Psoas muscle (tissue), 8 donors: ENCODE results near the gene HTR7. TPM values are rescaled to one million over a fixed set of nuclear protein-coding genes. Genes with fewer than 3 reads are reported as not detected.
A peak's percentile ranks its signal among the peaks of the same experiment; 100 is the strongest.

ENCODE experiments used
- ATAC-seq, 4 donors: fragments of 200-7000 bp; cut with Tn5 transposase; one replicate each; pipeline ENCODE4 v1.9.1; 2020; ENCODE audit warnings: moderate library complexity in 3 of 4, mild to moderate bottlenecking in 2 of 4
- DNase-seq, 2 donors: peaks; one replicate each; pipeline ENCODE4 v3.0.0-alpha.2; 2020
- H3K27ac ChIP-seq: fragments of 200-600 bp; one replicate; pipeline ENCODE4 v1.8.0; 2022
- H3K27me3 ChIP-seq, 3 donors: fragments of 200-600 bp in 1 of 3; one replicate each; pipeline versions ENCODE4 v1.6.1 to v1.8.0; 2013 to 2022; ENCODE audit warnings: low read length in 2 of 3, mild to moderate bottlenecking in 2 of 3, moderate library complexity in 1 of 3; ENCODE audit not compliant: insufficient read depth in 3 of 3
- H3K36me3 ChIP-seq, 2 donors: fragments of 200-600 bp in 1 of 2; one replicate each; pipeline versions ENCODE4 v1.6.1 to v1.8.0; 2013 to 2022; ENCODE audit warnings: low read depth in 1 of 2, mild to moderate bottlenecking in 1 of 2, moderate library complexity in 1 of 2; ENCODE audit not compliant: insufficient read depth in 1 of 2
- H3K4me1 ChIP-seq: fragments of 200-600 bp; one replicate; pipeline ENCODE4 v1.8.0; 2022
- H3K4me3 ChIP-seq: fragments of 200-600 bp; one replicate; pipeline ENCODE4 v1.8.0; 2022; ENCODE audit warnings: mild to moderate bottlenecking
- H3K9me3 ChIP-seq: fragments of 200-600 bp; one replicate; pipeline ENCODE4 v1.8.0; 2022
- CTCF ChIP-seq: fragments of 200-600 bp; IDR thresholded peaks from one replicate; pipeline ENCODE4 v1.8.0; 2022; ENCODE audit warnings: antibody characterized with exemption
- WGBS, 3 donors: extraction: QIAGEN DNeasy Blood & Tissue Kit; methylation state at CpG; one replicate each; pipeline versions ENCODE4 v1.1.6 to v1.1.7; 2013; 5-methylcytosine and 5-hydroxymethylcytosine counted together
- intact Hi-C, 2 donors: fragments of 100-400 bp; cut with DNase I; formaldehyde crosslinking; loops; one replicate each; pipeline versions ENCODE4 v1.11.0 to v1.14.2; 2022
- polyA plus RNA-seq, 3 donors: library from polyadenylated mRNA; stranded (reverse); fragments of 200-250 nt; gene quantifications; one replicate each; pipeline ENCODE4 v1.2.3, GENCODE V29; 2013
- total RNA-seq, 4 donors: library from RNA; stranded (reverse); fragmentation: NEBNext Ultra II Directional in 2 of 4; extraction: Animal tissue kit (Norgen Biotek cat#: 25700) in 2 of 4; gene quantifications; one replicate each; pipeline versions ENCODE4 v1.2.1 to v1.2.4, GENCODE V29; 2021 to 2023
- donor health status: healthy with polysubstance abuse.
- donor health status: DM: no; HTN: no; CAD: no; lungs with moderate emphysema.
- donor health status: Bipolar disorder and iron deficiency.
- donor health status: healthy.
- donor health status: DM: yes; HTN: yes; CAD: no.
- donor health status: DM: no; HTN: no; CAD: no.
- donor health status: DM: no; HTN: no; CAD: no.
- donor health status: DM: yes; HTN: yes; CAD: no.

The HTR7 gene
- total and polyA plus RNA-seq, 7 donors: 0.24 to 1.3 (median 0.39) TPM

GRCh38 chr10:90871766-90872647, 14.2 kb upstream of the HTR7 start, which contains the start of gene RPP30:
TSS of gene RPP30 (plus strand) at chr10:90871974. CDS start at chr10:90871987, 13 bp downstream.
- Histone ChIP-seq H3K27ac (peak within 1 kb of the TSS; percentile 77), H3K9me3 (peaks cover 5% of the 10 kb centered on the region), H3K36me3 (peaks cover 0 to 27% of the 10 kb centered on the region in 2 donors), H3K4me1 (peaks cover 14% of the 10 kb centered on the region), H3K4me3 (peak within 1 kb of the TSS; percentile 87), H3K27me3 (no peaks in the 10 kb centered on the region)
- DNase-seq: peak; percentile 86 to 90
- peak; percentile 97 to 100 (median 98) for ATAC-seq
- no peak for TF ChIP-seq CTCF
- intact Hi-C loops: loop anchor here in 1 of 2 donors (2.0 kb wide), 1 partner anchor 121 kb away; no protein-coding TSS in a partner anchor
- 0% methylated on average over 43 of the region's 43 CpGs for WGBS, 3 donors

DNA sequence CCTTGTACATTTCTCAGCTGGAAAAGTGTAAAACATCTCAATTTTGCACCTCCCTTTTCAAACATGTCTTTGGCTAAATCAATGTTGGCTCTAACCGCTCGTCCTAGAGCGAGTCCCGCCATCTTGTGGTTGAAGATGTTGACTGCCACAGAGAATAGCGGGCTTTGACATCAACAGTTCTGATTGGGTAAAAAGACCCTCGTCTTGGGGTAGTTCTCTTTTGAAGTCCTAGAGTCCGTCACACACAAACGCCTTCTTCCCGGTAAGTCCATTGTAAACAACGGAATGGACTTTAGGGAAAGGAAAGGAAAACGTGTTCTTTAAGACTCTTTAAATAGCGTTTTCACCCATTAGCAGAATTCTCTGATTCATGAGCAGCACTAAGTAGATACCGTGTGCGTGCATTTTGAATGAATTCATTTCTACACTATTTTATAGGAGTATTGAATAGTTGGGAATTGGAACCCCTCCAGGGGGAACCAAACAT, 13.5 kb upstream of the HTR7 start:
- TF ChIP-seq CTCF: peak; percentile 66
- Histone ChIP-seq H3K4me3 (peak overlapping the region; percentile 87), H3K27ac (peak overlapping the region; percentile 77), H3K27me3 (no peaks in the 10 kb centered on the region), H3K9me3 (peaks cover 5% of the 10 kb centered on the region), H3K36me3 (peaks cover 0 to 20% of the 10 kb centered on the region in 2 donors), H3K4me1 (peaks cover 14% of the 10 kb centered on the region)
- DNase-seq (peak in 1 of 2 donors; percentile 16), ATAC-seq (peak; percentile 67 to 87 (median 80))
- intact Hi-C loops: loop anchor here in 1 of 2 donors (2.0 kb wide), 1 partner anchor 121 kb away; no protein-coding TSS in a partner anchor
- 1 to 2% (median 1%) methylated on average over 14 of the region's 14 CpGs for WGBS, 3 donors

DNA sequence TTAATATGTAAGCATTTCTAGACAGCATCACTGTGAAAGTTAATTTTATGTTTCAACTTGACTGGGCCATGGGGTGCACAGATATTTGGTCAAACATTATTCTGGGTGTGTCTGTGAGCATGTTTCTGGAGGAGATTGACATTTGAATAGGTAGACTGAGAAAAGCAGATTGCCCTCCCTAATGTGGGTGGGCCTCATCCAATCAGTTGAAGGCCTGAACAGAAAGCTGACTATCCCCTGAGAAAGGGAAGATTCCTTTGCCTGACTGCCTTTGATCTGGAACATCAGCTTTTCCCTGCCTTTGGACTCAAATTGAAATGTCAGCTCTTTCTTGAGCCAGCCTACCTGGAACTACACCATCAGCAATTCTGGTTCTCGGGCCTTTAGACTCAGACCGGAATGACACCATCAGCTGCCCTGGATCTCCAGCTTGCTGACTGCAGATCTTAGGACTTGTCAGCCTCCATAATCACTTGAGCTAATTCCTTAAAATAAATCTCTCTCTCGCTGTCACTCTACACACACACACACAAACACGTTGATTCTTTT, 8.3 kb upstream of the HTR7 start:
- Histone ChIP-seq H3K27me3 (peaks cover 0 to 3% (median 2%) of the 10 kb centered on the region in 3 donors), H3K4me3 (no peak overlapping the region), H3K27ac (no peak overlapping the region), H3K4me1 (no peaks in the 10 kb centered on the region), H3K36me3 (no peaks in the 10 kb centered on the region), H3K9me3 (peaks cover 5% of the 10 kb centered on the region)
- ATAC-seq (no peak), DNase-seq (no peak)
- 79 to 87% (median 87%) methylated on average over 4 of the region's 4 CpGs for WGBS, 3 donors
- no peak for TF ChIP-seq CTCF
- intact Hi-C loops: loop anchor here (5.0 to 10.0 kb wide), 2 partner anchors 119 to 1729 kb away; partner anchors contain the start of gene KIF11 (in 1 of the 2)

DNA sequence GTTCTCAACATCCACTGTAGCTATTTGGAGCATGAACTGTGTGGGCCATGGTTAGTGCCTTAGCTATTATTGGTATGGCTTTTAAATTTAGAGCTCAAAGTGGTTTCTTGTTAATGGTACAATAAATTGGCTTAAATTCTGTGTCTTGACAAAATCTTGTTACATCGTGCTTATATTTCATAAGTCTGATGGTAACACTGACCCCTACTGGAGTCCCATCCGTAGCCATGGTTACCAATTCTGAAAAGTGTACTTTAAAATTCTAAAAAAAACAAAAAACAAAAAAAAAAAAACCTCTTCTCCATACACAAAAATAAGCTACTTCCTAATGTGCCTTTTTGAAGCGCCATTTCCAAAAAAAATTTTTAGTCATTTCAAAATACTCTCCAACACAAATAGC, 7.6 kb upstream of the HTR7 start:
- 31 to 36% (median 33%) methylated on average over 3 of the region's 3 CpGs for WGBS, 3 donors
- intact Hi-C loops: loop anchor here (5.0 to 10.0 kb wide), 2 partner anchors 118 to 1729 kb away; partner anchors contain the start of gene KIF11 (in 1 of the 2)

More for the DNA sequence above, 7.6 kb upstream of the HTR7 start:
- Histone ChIP-seq H3K27ac (no peak overlapping the region), H3K4me3 (no peak overlapping the region), H3K27me3 (peaks cover 0 to 3% (median 2%) of the 10 kb centered on the region in 3 donors), H3K36me3 (no peaks in the 10 kb centered on the region), H3K9me3 (peaks cover 5% of the 10 kb centered on the region), H3K4me1 (no peaks in the 10 kb centered on the region)
- peak; percentile 9 for TF ChIP-seq CTCF
- ATAC-seq (no peak), DNase-seq (no peak)
